ENCODE results near the gene ASPDH. TPM values are rescaled to one million over a fixed set of nuclear protein-coding genes. Genes with fewer than 3 reads are reported as not detected.

The ASPDH gene
- total RNA-seq, 1 experiment from 2014 or later, result not detected

GRCh38 chr19:50476224-50476906 is 37.3 kb downstream of the ASPDH start, which contains the start of the genes EMC10 and GARIN5A:
EMC10 (plus strand) TSS chr19:50476507; CDS start chr19:50476545, 38 bp downstream.
GARIN5A (minus strand) TSS chr19:50476848; CDS start chr19:50476388, 460 bp downstream.
- CTCF ChIA-PET, result no interaction called here
- Histone ChIP-seq H2AFZ (ENCODE audit: low read depth, low read length, poor library complexity, severe bottlenecking) (peak within 1 kb of the TSS; percentile 68), H3K27me3 (ENCODE audit: insufficient read depth, low read length) (no peaks in the 10 kb centered on the region), H4K20me1 (ENCODE audit: insufficient read depth) (no peaks in the 10 kb centered on the region), H3K9ac (ENCODE audit: low read length) (peak within 1 kb of the TSS; percentile 92), H3K79me2 (ENCODE audit: insufficient read depth, low read length) (peaks cover 38% of the 10 kb centered on the region), H3K9me2 (ENCODE audit: insufficient read depth) (no peaks in the 10 kb centered on the region), H3K27ac (ENCODE audit: low read depth, low read length) (peak within 1 kb of the TSS; percentile 93), H3K4me2 (ENCODE audit: low read length) (peak within 1 kb of the TSS; percentile 97), H3K9me3 (ENCODE audit: control insufficient read depth in 1 of 2, insufficient read depth in 1 of 2, low read depth in 1 of 2, low read length in 2 of 2) (no peaks in the 10 kb centered on the region), H3K4me3 (replicated peaks in 1 of 2; ENCODE audit: low read depth in 1 of 2, low read length in 2 of 2) (peak within 1 kb of the TSS; percentile 92 to 100), H3K4me1 (ENCODE audit: control insufficient read depth in 1 of 2, insufficient read depth in 2 of 2, low read length in 2 of 2) (peaks cover 9 to 21% of the 10 kb centered on the region in 2 experiments; a peak in 3 of 4 replicates), H3K36me3 (ENCODE audit: control insufficient read depth in 1 of 2, insufficient read depth in 2 of 2, low read length in 2 of 2) (peaks cover 12 to 21% of the 10 kb centered on the region in 2 experiments; a peak in 3 of 4 replicates)
- DNase-seq (ENCODE audit: low read depth, low spot score) (peak; percentile 96), ATAC-seq (peak; percentile 90)
- POLR2A ChIA-PET, result no interaction called here
- BruUV-seq (replicated peaks), result no TSS peak
- RAD21 ChIA-PET (ENCODE audit: low non-redundant PET in 1 of 2, low total read pairs in 2 of 2, uncharacterized antibody in 2 of 2, unreplicated experiment in 2 of 2), result no interaction called here
- intact Hi-C loops (cut with micrococcal nuclease), result loop anchor here (1.0 kb wide), 2 partner anchors 35 to 100 kb away; partner anchors contain the start of genes JOSD2 and NR1H2
- TF ChIP-seq RAD21 (IDR thresholded peaks at IDR 0.05; ENCODE audit: low read depth) (no peak), POLR2AphosphoS5 (IDR thresholded peaks at IDR 0.05; ENCODE audit: low read depth, low read length) (peak; percentile 95), YY1 (IDR thresholded peaks at IDR 0.05; ENCODE audit: extremely low read depth, insufficient replicate concordance, low read depth, low read length) (peak; percentile 87), MAX (IDR thresholded peaks at IDR 0.05) (peak; percentile 60), CBX3 (IDR thresholded peaks at IDR 0.05; ENCODE audit: low read depth) (no peak), EZH2phosphoT487 (IDR thresholded peaks at IDR 0.05; ENCODE audit: borderline replicate concordance) (no peak), SP1 (IDR thresholded peaks at IDR 0.05; ENCODE audit: low read depth) (peak; percentile 69; the same call in 1 of the 2 replicates), ELF1 (IDR thresholded peaks at IDR 0.05; ENCODE audit: borderline replicate concordance, low read depth) (no peak), ZFX (IDR thresholded peaks at IDR 0.05) (peak; percentile 67; the same call in 1 of the 2 replicates), TCF7L2 (IDR thresholded peaks at IDR 0.05; ENCODE audit: borderline replicate concordance, extremely low read depth, insufficient read depth, insufficient read length) (no peak), SIN3A (IDR thresholded peaks at IDR 0.05; ENCODE audit: low read depth) (no peak), ZNF274 (IDR thresholded peaks at IDR 0.05; ENCODE audit: low read depth, low read length) (no peak), FOSL1 (IDR thresholded peaks at IDR 0.05; ENCODE audit: low read depth) (no peak), EGR1 (IDR thresholded peaks at IDR 0.05; ENCODE audit: low read depth) (no peak; the same call in 1 of the 2 replicates), CEBPB (IDR thresholded peaks at IDR 0.05; ENCODE audit: low read depth) (no peak), CTCF (IDR thresholded peaks at IDR 0.05 in 2 of 3, conservative IDR thresholded peaks at IDR 0.05 in 1 of 3; ENCODE audit: borderline replicate concordance in 1 of 3, insufficient read depth in 1 of 3, low read depth in 2 of 3, low read length in 2 of 3) (no peak), REST (IDR thresholded peaks at IDR 0.05; ENCODE audit: low read depth) (no peak), POLR2A (IDR thresholded peaks at IDR 0.05; ENCODE audit: borderline replicate concordance, extremely low read depth, insufficient read depth, insufficient read length) (peak; percentile 92)
- TF ChIP-seq, protein P1, sequence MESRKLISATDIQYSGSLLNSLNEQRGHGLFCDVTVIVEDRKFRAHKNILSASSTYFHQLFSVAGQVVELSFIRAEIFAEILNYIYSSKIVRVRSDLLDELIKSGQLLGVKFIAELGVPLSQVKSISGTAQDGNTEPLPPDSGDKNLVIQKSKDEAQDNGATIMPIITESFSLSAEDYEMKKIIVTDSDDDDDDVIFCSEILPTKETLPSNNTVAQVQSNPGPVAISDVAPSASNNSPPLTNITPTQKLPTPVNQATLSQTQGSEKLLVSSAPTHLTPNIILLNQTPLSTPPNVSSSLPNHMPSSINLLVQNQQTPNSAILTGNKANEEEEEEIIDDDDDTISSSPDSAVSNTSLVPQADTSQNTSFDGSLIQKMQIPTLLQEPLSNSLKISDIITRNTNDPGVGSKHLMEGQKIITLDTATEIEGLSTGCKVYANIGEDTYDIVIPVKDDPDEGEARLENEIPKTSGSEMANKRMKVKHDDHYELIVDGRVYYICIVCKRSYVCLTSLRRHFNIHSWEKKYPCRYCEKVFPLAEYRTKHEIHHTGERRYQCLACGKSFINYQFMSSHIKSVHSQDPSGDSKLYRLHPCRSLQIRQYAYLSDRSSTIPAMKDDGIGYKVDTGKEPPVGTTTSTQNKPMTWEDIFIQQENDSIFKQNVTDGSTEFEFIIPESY (IDR thresholded peaks at IDR 0.05; ENCODE audit: extremely low read depth, insufficient replicate concordance, low read length), result no peak
